GM18511 (cell line): Measurements from ENCODE around the gene ME1.
A peak's percentile ranks its signal among the peaks of the same experiment; 100 is the strongest.

Experiments used
- ATAC-seq: cut with Tn5 transposase; IDR thresholded peaks from one replicate; pipeline ENCODE4 v1.9.1; 2021; ENCODE audit warnings: mild to moderate bottlenecking, moderate library complexity; ENCODE audit not compliant: unreplicated experiment

ME1 gene

GRCh38 chr6:83433177-83433576, 2.3 kb upstream of the ME1 start:
- ATAC-seq: no peak

- ATAC-seq: no peak
Measured at GRCh38 chr6:83432636-83433035, 1.8 kb upstream of the ME1 start.

- no peak for ATAC-seq
Measured at GRCh38 chr6:83431545-83432155, 799 bp upstream of the ME1 start.

- ATAC-seq: peak; percentile 14
Measured at GRCh38 chr6:83429857-83430610, 817 bp downstream of the ME1 start.

- no peak for ATAC-seq
Measured at GRCh38 chr6:83429269-83429668, 1.6 kb downstream of the ME1 start.

- no peak for ATAC-seq
Measured at GRCh38 chr6:83424392-83425018, 6.3 kb downstream of the ME1 start.

GRCh38 chr6:83417880-83418663, 12.8 kb downstream of the ME1 start:
- no peak for ATAC-seq

GRCh38 chr6:83413068-83413467, 17.8 kb downstream of the ME1 start:
- ATAC-seq: no peak

GRCh38 chr6:83411731-83412130, 19.1 kb downstream of the ME1 start:
- no peak for ATAC-seq

- ATAC-seq: no peak
Measured at GRCh38 chr6:83403191-83403590, 27.7 kb downstream of the ME1 start.

- no peak for ATAC-seq
Measured at GRCh38 chr6:83389606-83390005, 41.2 kb downstream of the ME1 start.

- ATAC-seq: no peak
Measured at GRCh38 chr6:83385473-83385872, 45.4 kb downstream of the ME1 start.

- ATAC-seq: no peak
Measured at GRCh38 chr6:83384751-83385150, 46.1 kb downstream of the ME1 start.

GRCh38 chr6:83381949-83382348, 48.9 kb downstream of the ME1 start:
- ATAC-seq: no peak

GRCh38 chr6:83378621-83379388, 52.0 kb downstream of the ME1 start:
- no peak for ATAC-seq

- no peak for ATAC-seq
Measured at GRCh38 chr6:83371423-83371822, 59.4 kb downstream of the ME1 start.

GRCh38 chr6:83370567-83370966, 60.3 kb downstream of the ME1 start:
- ATAC-seq: no peak

- ATAC-seq: no peak
Measured at GRCh38 chr6:83369692-83370091, 61.2 kb downstream of the ME1 start.

- no peak for ATAC-seq
Measured at GRCh38 chr6:83368577-83368976, 62.3 kb downstream of the ME1 start.

- no peak for ATAC-seq
Measured at GRCh38 chr6:83367104-83367503, 63.7 kb downstream of the ME1 start.

GRCh38 chr6:83365931-83366330, 64.9 kb downstream of the ME1 start:
- no peak for ATAC-seq
